Measurements from ENCODE around the gene HOMER2. TPM values are rescaled to one million over a fixed set of nuclear protein-coding genes. Genes with fewer than 3 reads are reported as not detected.
"Not testable (repeated sequence)": the region's sequence is repeated elsewhere in the genome, so short reads cannot be mapped to it uniquely, and the experiment has no call there.

The HOMER2 gene
- total RNA-seq: 1 to 10 TPM; 5.4 TPM

DNA sequence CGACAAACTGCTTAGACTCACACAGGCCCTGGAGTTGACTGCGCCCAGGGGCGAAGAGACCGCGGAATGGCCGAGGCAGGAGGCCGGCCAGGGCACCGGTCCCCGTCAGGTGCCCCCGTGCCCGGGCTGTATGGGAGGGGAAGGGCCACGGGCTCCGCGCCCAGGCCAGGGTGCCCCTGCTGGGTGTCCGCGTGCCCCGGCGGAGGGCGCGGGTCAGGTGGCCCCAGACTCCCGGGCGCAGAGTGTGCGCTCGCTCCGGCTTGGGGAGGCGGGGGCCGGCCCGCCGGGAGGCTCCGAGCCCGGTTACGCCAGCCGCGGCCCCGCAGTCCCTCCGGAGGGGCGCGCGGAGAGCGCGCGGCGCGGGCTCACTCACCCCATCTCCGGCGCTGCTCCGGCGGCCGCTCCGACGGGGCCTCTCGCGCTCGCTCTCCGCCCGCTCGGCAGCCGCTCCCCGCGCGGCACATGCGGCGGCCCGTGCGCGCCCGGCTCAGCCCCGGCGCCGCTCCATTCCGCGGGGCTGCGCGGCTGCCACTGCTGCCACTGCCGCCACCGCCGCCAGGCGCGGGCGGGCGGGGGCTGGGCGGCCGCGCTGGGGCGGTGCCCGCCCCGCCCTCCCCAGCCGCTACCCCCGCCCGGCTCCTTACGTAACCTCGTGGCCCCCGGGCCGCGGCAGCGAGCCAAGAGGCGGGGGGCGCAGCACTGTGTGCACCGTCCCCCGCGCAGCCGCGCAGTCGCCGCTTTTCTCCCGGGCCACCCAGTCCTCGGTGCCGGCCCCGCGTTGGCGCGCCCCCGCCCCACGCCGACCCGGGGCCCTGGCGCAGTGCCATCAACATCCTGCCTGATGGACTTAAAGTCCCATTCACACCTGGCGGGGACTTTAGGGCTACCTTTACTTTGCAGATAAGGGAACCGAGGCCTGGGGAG lies at the start of gene HOMER2:
Gene HOMER2 (minus strand): TSS at position 563 of the 924 bp plus-strand sequence. CDS start 185 bp downstream, at position 378.
- intact Hi-C loops (cut with micrococcal nuclease): no loop called here
- CTCF ChIA-PET: no interaction called here

DNA sequence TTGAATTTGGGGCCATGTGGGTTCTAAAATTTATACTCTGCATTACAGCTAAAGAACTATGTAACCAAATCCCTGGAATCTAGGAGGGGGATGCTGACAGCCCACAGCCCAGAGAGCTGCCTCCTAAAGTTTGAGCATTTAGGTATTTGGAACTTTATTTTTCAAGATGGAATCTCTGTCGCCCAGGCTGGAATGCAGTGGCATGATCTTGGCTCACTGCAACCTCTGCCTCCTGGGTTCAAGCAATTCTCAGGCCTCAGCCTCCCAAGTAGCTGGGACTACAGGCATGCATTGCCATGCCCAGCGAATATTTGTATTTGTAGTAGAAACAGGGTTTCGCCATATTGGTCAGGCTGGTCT lies 48.1 kb upstream of the HOMER2 start:
- intact Hi-C loops (cut with micrococcal nuclease): loop anchor here (5.0 kb wide), 1 partner anchor 153 kb away; no protein-coding TSS in a partner anchor
- TF ChIP-seq, protein P1, sequence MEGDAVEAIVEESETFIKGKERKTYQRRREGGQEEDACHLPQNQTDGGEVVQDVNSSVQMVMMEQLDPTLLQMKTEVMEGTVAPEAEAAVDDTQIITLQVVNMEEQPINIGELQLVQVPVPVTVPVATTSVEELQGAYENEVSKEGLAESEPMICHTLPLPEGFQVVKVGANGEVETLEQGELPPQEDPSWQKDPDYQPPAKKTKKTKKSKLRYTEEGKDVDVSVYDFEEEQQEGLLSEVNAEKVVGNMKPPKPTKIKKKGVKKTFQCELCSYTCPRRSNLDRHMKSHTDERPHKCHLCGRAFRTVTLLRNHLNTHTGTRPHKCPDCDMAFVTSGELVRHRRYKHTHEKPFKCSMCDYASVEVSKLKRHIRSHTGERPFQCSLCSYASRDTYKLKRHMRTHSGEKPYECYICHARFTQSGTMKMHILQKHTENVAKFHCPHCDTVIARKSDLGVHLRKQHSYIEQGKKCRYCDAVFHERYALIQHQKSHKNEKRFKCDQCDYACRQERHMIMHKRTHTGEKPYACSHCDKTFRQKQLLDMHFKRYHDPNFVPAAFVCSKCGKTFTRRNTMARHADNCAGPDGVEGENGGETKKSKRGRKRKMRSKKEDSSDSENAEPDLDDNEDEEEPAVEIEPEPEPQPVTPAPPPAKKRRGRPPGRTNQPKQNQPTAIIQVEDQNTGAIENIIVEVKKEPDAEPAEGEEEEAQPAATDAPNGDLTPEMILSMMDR (IDR thresholded peaks at IDR 0.05): peak; percentile 36
- DNase-seq; H3K36me3 Mint-ChIP-seq (ENCODE audit: low read depth); H3K27me3 Mint-ChIP-seq; H3K4me1 Mint-ChIP-seq (ENCODE audit: low read depth); H3K4me3 Mint-ChIP-seq; H3K27ac Mint-ChIP-seq; H3K9me3 Mint-ChIP-seq: not testable (repeated sequence)
- ChIA-PET CTCF (interaction anchor here (0.7 to 3.6 kb wide), 25 partner anchors 8 to 472 kb away, joined by 3 to 43 read pairs (median 4); partner anchors contain the start of genes C15orf40 and RAMAC), POLR2A (interaction anchor here (1.5 to 2.1 kb wide), 3 partner anchors 15 to 461 kb away, joined by 3 to 5 read pairs (median 5); partner anchors contain the start of genes RAMAC and RPS17)
- ATAC-seq: peak; percentile 12

More for the DNA sequence above, at the start of gene HOMER2:
- TF ChIP-seq, protein P1 (IDR thresholded peaks at IDR 0.05): no peak
- DNase-seq (peak; percentile 20), ATAC-seq (peak; percentile 65)
- H3K4me3 Mint-ChIP-seq: peak within 1 kb of the TSS; percentile 72
- peaks cover 6% of the 10 kb centered on the region for H3K27me3 Mint-ChIP-seq
- no peaks in the 10 kb centered on the region for H3K9me3 Mint-ChIP-seq
- POLR2A ChIA-PET: no interaction called here
- no peaks in the 10 kb centered on the region for H3K36me3 Mint-ChIP-seq (ENCODE audit: low read depth)
- H3K4me1 Mint-ChIP-seq (ENCODE audit: low read depth): peaks cover 2% of the 10 kb centered on the region
- no peak within 1 kb of the TSS for H3K27ac Mint-ChIP-seq

DNA sequence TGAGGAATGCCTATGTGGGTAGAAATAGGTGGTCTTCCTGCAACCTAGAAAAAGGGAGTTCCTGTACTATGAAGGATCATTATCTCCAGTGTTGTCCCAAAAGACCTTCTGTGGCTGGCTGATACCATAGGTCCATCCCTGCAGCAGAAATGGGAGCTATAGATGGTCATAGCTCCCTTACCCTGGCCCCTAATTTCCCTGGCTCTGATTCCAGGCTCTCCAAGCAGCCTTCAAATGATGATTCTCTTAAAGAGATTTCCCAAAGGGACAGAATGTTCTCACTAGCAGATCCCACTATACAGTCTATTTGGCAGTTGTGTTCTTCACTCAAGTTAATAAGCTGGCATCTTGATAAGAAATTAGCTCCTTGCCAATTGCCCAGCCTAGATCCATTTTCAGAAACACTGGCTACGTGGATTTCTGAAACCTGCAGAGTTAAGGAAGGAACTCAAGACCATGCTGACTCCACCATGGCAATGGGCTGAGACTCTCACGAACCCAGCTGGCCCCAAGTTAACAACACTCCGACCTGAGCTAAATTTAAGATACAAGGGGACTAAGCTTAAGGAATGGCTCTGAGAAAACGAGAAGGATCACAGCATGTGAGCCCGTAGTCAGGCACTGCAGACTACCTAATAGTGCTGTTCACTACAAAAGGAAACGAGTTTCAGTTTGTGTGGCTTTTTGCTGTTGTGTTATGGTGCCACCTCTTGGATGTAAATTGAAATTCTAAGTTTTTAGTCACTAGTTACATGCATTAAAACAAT lies 47.6 kb upstream of the HOMER2 start:
- Mint-ChIP-seq H3K27ac (peak overlapping the region; percentile 70), H3K4me1 (ENCODE audit: low read depth) (peaks cover 9% of the 10 kb centered on the region), H3K27me3 (no peaks in the 10 kb centered on the region), H3K36me3 (ENCODE audit: low read depth) (peaks cover 2% of the 10 kb centered on the region), H3K9me3 (no peaks in the 10 kb centered on the region), H3K4me3 (peak overlapping the region; percentile 53)
- intact Hi-C loops (cut with micrococcal nuclease): loop anchor here (5.0 kb wide), 1 partner anchor 153 kb away; no protein-coding TSS in a partner anchor
- TF ChIP-seq, protein P1 (IDR thresholded peaks at IDR 0.05): peak; percentile 77
- ChIA-PET POLR2A (interaction anchor here (1.5 to 2.1 kb wide), 3 partner anchors 14 to 460 kb away, joined by 3 to 5 read pairs (median 5); partner anchors contain the start of genes RAMAC and RPS17), CTCF (interaction anchor here (0.6 to 3.6 kb wide), 31 partner anchors 9 to 471 kb away, joined by 3 to 43 read pairs (median 4); partner anchors contain the start of genes C15orf40 and RAMAC)
- DNase-seq: peak; percentile 38
- ATAC-seq: peak; percentile 93

DNA sequence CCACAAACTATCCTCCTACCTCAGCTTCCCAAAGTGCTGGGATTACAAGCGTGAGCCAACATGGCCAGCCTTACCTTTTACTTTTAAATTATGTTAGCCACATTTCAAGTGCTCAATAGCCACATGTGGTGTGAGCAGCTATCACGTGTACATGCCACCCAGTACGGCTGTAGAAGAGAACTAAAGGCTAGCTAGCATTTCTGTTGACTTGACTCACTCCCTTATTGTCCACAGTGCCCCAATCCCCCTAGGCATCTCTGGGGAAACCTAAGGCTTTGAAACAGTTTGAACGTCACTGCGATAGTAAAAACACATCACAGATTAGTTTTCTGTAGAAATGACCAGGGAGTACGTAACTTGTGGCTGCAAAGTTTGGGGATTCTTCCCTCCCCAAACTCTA lies 46.9 kb upstream of the HOMER2 start:
- CTCF ChIA-PET: interaction anchor here (0.6 to 3.6 kb wide), 20 partner anchors 9 to 471 kb away, joined by 3 to 43 read pairs (median 4); partner anchors contain the start of genes C15orf40 and RAMAC
- no peak overlapping the region for H3K27ac Mint-ChIP-seq
- TF ChIP-seq, protein P1 (IDR thresholded peaks at IDR 0.05): no peak
- POLR2A ChIA-PET: interaction anchor here (1.5 to 2.1 kb wide), 2 partner anchors 14 to 459 kb away, joined by 5 read pairs; partner anchors contain the start of genes RAMAC and RPS17
- no peaks in the 10 kb centered on the region for H3K36me3 Mint-ChIP-seq (ENCODE audit: low read depth)
- no peak overlapping the region for H3K4me3 Mint-ChIP-seq
- no peak for DNase-seq
- intact Hi-C loops (cut with micrococcal nuclease): no loop called here
- ATAC-seq: no peak
- peaks cover 9% of the 10 kb centered on the region for H3K4me1 Mint-ChIP-seq (ENCODE audit: low read depth)
- H3K27me3 Mint-ChIP-seq: no peaks in the 10 kb centered on the region
- no peaks in the 10 kb centered on the region for H3K9me3 Mint-ChIP-seq

Measured in activated CD8-positive, alpha-beta T cell treated with anti-CD3 and anti-CD28 coated beads for 36 hours (primary cell).